Thyroid gland (tissue), 4 donors: ENCODE data around the gene JSRP1. TPM values are rescaled to one million over a fixed set of nuclear protein-coding genes. Genes with fewer than 3 reads are reported as not detected.

Experiments used
- DNase-seq, 2 donors: peaks; one replicate each; pipeline ENCODE4 v3.0.0-alpha.2; 2019
- H3K27ac ChIP-seq, 3 donors: fragments of 200-600 bp; sonication (generic); 1 replicate in 2 of 3; 2 replicates in 1 of 3; pipeline ENCODE4 v1.5.1; 2016 to 2019; ENCODE audit warnings: mild to moderate bottlenecking in 1 of 3, moderate library complexity in 1 of 3
- H3K27me3 ChIP-seq: fragments of 200-600 bp; sonication (generic); one replicate; pipeline ENCODE4 v1.5.1; 2019
- H3K36me3 ChIP-seq, 2 donors: fragments of 200-600 bp; sonication (generic); one replicate each; pipeline ENCODE4 v1.5.1; 2016 to 2019
- H3K4me1 ChIP-seq, 2 donors: fragments of 200-600 bp; sonication (generic); one replicate each; pipeline ENCODE4 v1.5.1; 2017 to 2019
- H3K4me3 ChIP-seq, 3 donors: fragments of 200-600 bp; sonication (generic); replicated peaks in 1 of 3; 1 replicate in 2 of 3; 2 replicates in 1 of 3; pipeline ENCODE4 v1.5.1; 2016; ENCODE audit warnings: mild to moderate bottlenecking in 1 of 3
- H3K9me3 ChIP-seq: fragments of 200-600 bp; sonication (generic); one replicate; pipeline ENCODE4 v1.5.1; 2017
- CTCF ChIP-seq, 6 experiments: fragments of 200-600 bp in 3 of 6; fragments of 450-650 bp in 3 of 6; sonication (generic) in 3 of 6; IDR thresholded peaks; one replicate each; pipeline ENCODE4 v1.5.1; 2016 to 2019; ENCODE audit warnings: antibody characterized with exemption in 6 of 6, mild to moderate bottlenecking in 2 of 6, inconsistent platforms in 1 of 6, moderate library complexity in 1 of 6
- POLR2A ChIP-seq, 2 donors: fragments of 450-650 bp; IDR thresholded peaks; one replicate each; pipeline ENCODE4 v1.6.1; 2017; ENCODE audit warnings: antibody characterized with exemption in 2 of 2, mild to moderate bottlenecking in 2 of 2, moderate library complexity in 1 of 2
- WGBS, 2 donors: methylation state at CpG; one replicate each; pipeline ENCODE4 v1.1.5; 2017; 5-methylcytosine and 5-hydroxymethylcytosine counted together
- intact Hi-C: fragments of 100-400 bp; cut with DNase I; formaldehyde crosslinking; loops from one replicate; pipeline ENCODE4 v1.15.1; 2023
- total RNA-seq, 4 donors: library from RNA; depleted of rRNA; stranded (reverse); fragments of >200 nt; gene quantifications; one replicate each; pipeline ENCODE4 v1.2.3, GENCODE V29; 2016

Gene JSRP1
- total RNA-seq, 4 donors from 2014 or later, result not detected

- TF ChIP-seq CTCF (IDR thresholded peaks at IDR 0.05) (no peak), POLR2A (IDR thresholded peaks at IDR 0.05) (no peak)
- peaks cover 75 to 84% of the 10 kb centered on the region in 2 donors for H3K36me3 ChIP-seq
- H3K27me3 ChIP-seq, result no peaks in the 10 kb centered on the region
- no peak for DNase-seq
- intact Hi-C loops, result no loop called here
- no peaks in the 10 kb centered on the region for H3K9me3 ChIP-seq
- H3K4me3 ChIP-seq, result no peak overlapping the region
- WGBS, 2 donors, result 95 to 100% methylated on average over 7 to 20 of the region's 26 CpGs
- no peaks in the 10 kb centered on the region for H3K4me1 ChIP-seq
- H3K27ac ChIP-seq, result no peak overlapping the region
These were observed 42.4 kb downstream of the JSRP1 start for GRCh38 chr19:2213799-2214198.

GRCh38 chr19:2212861-2213711 is 43.1 kb downstream of the JSRP1 start:
- DNase-seq, result no peak

GRCh38 chr19:2210987-2211740 is 45.1 kb downstream of the JSRP1 start:
- no peak for DNase-seq
- no peak overlapping the region for H3K4me3 ChIP-seq
- TF ChIP-seq CTCF (IDR thresholded peaks at IDR 0.05) (no peak), POLR2A (IDR thresholded peaks at IDR 0.05) (no peak)
- no peaks in the 10 kb centered on the region for H3K27me3 ChIP-seq
- 92 to 94% methylated on average over 25 to 32 of the region's 33 CpGs for WGBS, 2 donors
- peaks cover 0 to 9% of the 10 kb centered on the region in 2 donors for H3K4me1 ChIP-seq
- no peak overlapping the region for H3K27ac ChIP-seq
- no peaks in the 10 kb centered on the region for H3K9me3 ChIP-seq
- intact Hi-C loops, result no loop called here
- H3K36me3 ChIP-seq, result peaks cover 59 to 66% of the 10 kb centered on the region in 2 donors

More at GRCh38 chr19:2212861-2213711, 43.1 kb downstream of the JSRP1 start:
- Histone ChIP-seq H3K27ac (no peak overlapping the region), H3K36me3 (peaks cover 72 to 80% of the 10 kb centered on the region in 2 donors), H3K27me3 (no peaks in the 10 kb centered on the region), H3K9me3 (no peaks in the 10 kb centered on the region), H3K4me3 (no peak overlapping the region), H3K4me1 (peaks cover 0 to 6% of the 10 kb centered on the region in 2 donors)
- TF ChIP-seq CTCF (IDR thresholded peaks at IDR 0.05) (no peak), POLR2A (IDR thresholded peaks at IDR 0.05) (no peak)
- 89 to 97% methylated on average over 10 to 17 of the region's 21 CpGs for WGBS, 2 donors
- intact Hi-C loops, result no loop called here

GRCh38 chr19:2210206-2210605 is 46.0 kb downstream of the JSRP1 start:
- intact Hi-C loops, result no loop called here
- H3K27me3 ChIP-seq, result no peaks in the 10 kb centered on the region
- peaks cover 0 to 9% of the 10 kb centered on the region in 2 donors for H3K4me1 ChIP-seq
- no peak overlapping the region for H3K27ac ChIP-seq
- no peak overlapping the region for H3K4me3 ChIP-seq
- no peaks in the 10 kb centered on the region for H3K9me3 ChIP-seq
- 87 to 95% methylated on average over 3 to 21 of the region's 21 CpGs for WGBS, 2 donors
- H3K36me3 ChIP-seq, result peaks cover 50 to 56% of the 10 kb centered on the region in 2 donors
- no peak for DNase-seq
- TF ChIP-seq POLR2A (IDR thresholded peaks at IDR 0.05) (no peak), CTCF (IDR thresholded peaks at IDR 0.05) (no peak)
